Psoas muscle (tissue), 8 donors: Measurements from ENCODE around the gene MAP1B. TPM values are rescaled to one million over a fixed set of nuclear protein-coding genes. Genes with fewer than 3 reads are reported as not detected.

Source experiments
- ATAC-seq, 4 donors: fragments of 200-7000 bp; cut with Tn5 transposase; one replicate each; pipeline ENCODE4 v1.9.1; 2020; ENCODE audit warnings: moderate library complexity in 3 of 4, mild to moderate bottlenecking in 2 of 4
- DNase-seq, 2 donors: peaks; one replicate each; pipeline ENCODE4 v3.0.0-alpha.2; 2020
- H3K27ac ChIP-seq: fragments of 200-600 bp; one replicate; pipeline ENCODE4 v1.8.0; 2022
- H3K27me3 ChIP-seq, 3 donors: fragments of 200-600 bp in 1 of 3; one replicate each; pipeline versions ENCODE4 v1.6.1 to v1.8.0; 2013 to 2022; ENCODE audit warnings: low read length in 2 of 3, mild to moderate bottlenecking in 2 of 3, moderate library complexity in 1 of 3; ENCODE audit not compliant: insufficient read depth in 3 of 3
- H3K36me3 ChIP-seq, 2 donors: fragments of 200-600 bp in 1 of 2; one replicate each; pipeline versions ENCODE4 v1.6.1 to v1.8.0; 2013 to 2022; ENCODE audit warnings: low read depth in 1 of 2, mild to moderate bottlenecking in 1 of 2, moderate library complexity in 1 of 2; ENCODE audit not compliant: insufficient read depth in 1 of 2
- H3K4me1 ChIP-seq: fragments of 200-600 bp; one replicate; pipeline ENCODE4 v1.8.0; 2022
- H3K4me3 ChIP-seq: fragments of 200-600 bp; one replicate; pipeline ENCODE4 v1.8.0; 2022; ENCODE audit warnings: mild to moderate bottlenecking
- H3K9me3 ChIP-seq: fragments of 200-600 bp; one replicate; pipeline ENCODE4 v1.8.0; 2022
- WGBS, 3 donors: extraction: QIAGEN DNeasy Blood & Tissue Kit; methylation state at CpG; one replicate each; pipeline versions ENCODE4 v1.1.6 to v1.1.7; 2013; 5-methylcytosine and 5-hydroxymethylcytosine counted together
- intact Hi-C, 2 donors: fragments of 100-400 bp; cut with DNase I; formaldehyde crosslinking; loops; one replicate each; pipeline versions ENCODE4 v1.11.0 to v1.14.2; 2022
- polyA plus RNA-seq, 3 donors: library from polyadenylated mRNA; stranded (reverse); fragments of 200-250 nt; gene quantifications; one replicate each; pipeline ENCODE4 v1.2.3, GENCODE V29; 2013
- total RNA-seq, 4 donors: library from RNA; stranded (reverse); fragmentation: NEBNext Ultra II Directional in 2 of 4; extraction: Animal tissue kit (Norgen Biotek cat#: 25700) in 2 of 4; gene quantifications; one replicate each; pipeline versions ENCODE4 v1.2.1 to v1.2.4, GENCODE V29; 2021 to 2023
- TF ChIP-seq, protein P1 (sequence below): fragments of 200-600 bp; IDR thresholded peaks from one replicate; pipeline ENCODE4 v1.8.0; 2022; ENCODE audit warnings: antibody characterized with exemption
- donor health status: healthy with polysubstance abuse.
- donor health status: DM: no; HTN: no; CAD: no; lungs with moderate emphysema.
- donor health status: Bipolar disorder and iron deficiency.
- donor health status: healthy.
- donor health status: DM: yes; HTN: yes; CAD: no.
- donor health status: DM: no; HTN: no; CAD: no.
- donor health status: DM: no; HTN: no; CAD: no.
- donor health status: DM: yes; HTN: yes; CAD: no.

Gene MAP1B
- total and polyA plus RNA-seq, 7 donors: 1.1 to 20.2 (median 8.5) TPM

DNA sequence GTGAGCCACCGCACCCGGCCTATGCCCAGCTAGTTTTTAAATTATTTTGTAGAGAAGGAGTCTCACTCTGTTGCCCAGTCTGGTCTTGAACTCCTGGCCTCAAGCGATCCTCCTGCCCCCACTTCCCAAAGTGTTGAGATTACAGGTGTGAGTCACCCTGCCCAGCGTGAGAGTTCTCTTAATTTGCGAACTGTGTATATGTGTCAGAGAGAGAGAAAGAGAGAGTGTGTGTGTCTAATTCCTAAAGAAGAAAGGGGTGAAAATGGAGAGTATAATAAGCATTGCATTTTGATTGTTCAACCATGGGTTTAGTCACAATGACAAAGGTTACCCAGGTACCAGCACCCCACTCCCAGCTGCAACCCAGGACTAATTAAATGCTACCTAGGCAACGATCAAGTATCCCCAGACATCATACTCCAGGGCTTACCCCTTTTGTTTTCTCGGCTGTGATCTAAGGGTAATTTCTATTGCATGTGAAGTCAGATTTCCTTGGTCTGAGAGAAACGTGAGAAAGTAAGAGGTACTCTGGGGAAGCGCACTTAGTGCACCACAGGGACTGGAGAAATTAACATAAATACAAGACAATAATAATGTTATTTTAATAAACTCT, 16.6 kb downstream of the MAP1B start:
- Histone ChIP-seq H3K36me3 (no peaks in the 10 kb centered on the region), H3K27me3 (peaks cover 0 to 4% (median 4%) of the 10 kb centered on the region in 3 donors), H3K27ac (no peak overlapping the region), H3K4me3 (no peak overlapping the region), H3K9me3 (no peaks in the 10 kb centered on the region), H3K4me1 (no peaks in the 10 kb centered on the region)
- intact Hi-C loops: loop anchor here in 1 of 2 donors (10.0 kb wide), 1 partner anchor 339 kb away; no protein-coding TSS in a partner anchor
- DNase-seq (no peak), ATAC-seq (no peak)
- WGBS, 3 donors: 91 to 94% (median 93%) methylated on average over 9 of the region's 9 CpGs
- TF ChIP-seq, protein P1, sequence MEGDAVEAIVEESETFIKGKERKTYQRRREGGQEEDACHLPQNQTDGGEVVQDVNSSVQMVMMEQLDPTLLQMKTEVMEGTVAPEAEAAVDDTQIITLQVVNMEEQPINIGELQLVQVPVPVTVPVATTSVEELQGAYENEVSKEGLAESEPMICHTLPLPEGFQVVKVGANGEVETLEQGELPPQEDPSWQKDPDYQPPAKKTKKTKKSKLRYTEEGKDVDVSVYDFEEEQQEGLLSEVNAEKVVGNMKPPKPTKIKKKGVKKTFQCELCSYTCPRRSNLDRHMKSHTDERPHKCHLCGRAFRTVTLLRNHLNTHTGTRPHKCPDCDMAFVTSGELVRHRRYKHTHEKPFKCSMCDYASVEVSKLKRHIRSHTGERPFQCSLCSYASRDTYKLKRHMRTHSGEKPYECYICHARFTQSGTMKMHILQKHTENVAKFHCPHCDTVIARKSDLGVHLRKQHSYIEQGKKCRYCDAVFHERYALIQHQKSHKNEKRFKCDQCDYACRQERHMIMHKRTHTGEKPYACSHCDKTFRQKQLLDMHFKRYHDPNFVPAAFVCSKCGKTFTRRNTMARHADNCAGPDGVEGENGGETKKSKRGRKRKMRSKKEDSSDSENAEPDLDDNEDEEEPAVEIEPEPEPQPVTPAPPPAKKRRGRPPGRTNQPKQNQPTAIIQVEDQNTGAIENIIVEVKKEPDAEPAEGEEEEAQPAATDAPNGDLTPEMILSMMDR: no peak

DNA sequence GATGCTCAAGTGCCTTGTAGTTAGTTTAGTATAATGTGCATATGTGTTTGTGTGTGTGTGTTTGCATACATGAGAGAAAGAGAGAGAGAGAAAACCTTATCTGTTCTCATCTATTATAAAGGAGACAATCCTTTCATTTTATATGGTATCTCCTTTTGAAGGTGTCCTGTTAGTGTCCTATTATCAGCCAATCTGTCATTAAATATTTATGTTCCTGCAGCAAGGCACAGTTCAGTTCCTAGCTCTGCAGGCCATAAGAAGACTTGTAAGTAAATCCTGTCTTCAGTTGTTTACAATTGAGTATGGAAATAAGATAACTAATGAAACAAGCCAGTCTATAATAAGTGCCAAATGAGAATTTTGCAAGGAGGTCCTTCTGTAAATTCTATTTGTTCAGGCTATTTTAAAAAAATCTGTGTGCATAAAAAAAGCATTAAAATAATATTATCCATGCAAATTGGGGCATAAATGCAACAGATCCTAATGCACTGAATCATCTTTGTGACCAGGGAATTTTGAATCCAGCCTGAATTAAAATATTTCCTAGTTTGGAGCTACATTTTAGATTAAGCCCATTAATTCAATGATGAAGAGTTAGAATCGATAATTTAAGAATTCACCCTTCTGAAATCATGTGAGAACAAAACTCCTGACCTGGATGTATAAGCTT, 18.1 kb downstream of the MAP1B start:
- ATAC-seq: no peak
- Histone ChIP-seq H3K4me1 (no peaks in the 10 kb centered on the region), H3K27me3 (peaks cover 0 to 4% (median 0%) of the 10 kb centered on the region in 3 donors), H3K4me3 (no peak overlapping the region), H3K36me3 (no peaks in the 10 kb centered on the region), H3K9me3 (no peaks in the 10 kb centered on the region), H3K27ac (no peak overlapping the region)
- TF ChIP-seq, protein P1: no peak
- intact Hi-C loops: loop anchor here in 1 of 2 donors (10.0 kb wide), 1 partner anchor 341 kb away; no protein-coding TSS in a partner anchor
- no peak for DNase-seq
- 34 to 57% (median 44%) methylated on average over 1 of the region's 1 CpG for WGBS, 3 donors

DNA sequence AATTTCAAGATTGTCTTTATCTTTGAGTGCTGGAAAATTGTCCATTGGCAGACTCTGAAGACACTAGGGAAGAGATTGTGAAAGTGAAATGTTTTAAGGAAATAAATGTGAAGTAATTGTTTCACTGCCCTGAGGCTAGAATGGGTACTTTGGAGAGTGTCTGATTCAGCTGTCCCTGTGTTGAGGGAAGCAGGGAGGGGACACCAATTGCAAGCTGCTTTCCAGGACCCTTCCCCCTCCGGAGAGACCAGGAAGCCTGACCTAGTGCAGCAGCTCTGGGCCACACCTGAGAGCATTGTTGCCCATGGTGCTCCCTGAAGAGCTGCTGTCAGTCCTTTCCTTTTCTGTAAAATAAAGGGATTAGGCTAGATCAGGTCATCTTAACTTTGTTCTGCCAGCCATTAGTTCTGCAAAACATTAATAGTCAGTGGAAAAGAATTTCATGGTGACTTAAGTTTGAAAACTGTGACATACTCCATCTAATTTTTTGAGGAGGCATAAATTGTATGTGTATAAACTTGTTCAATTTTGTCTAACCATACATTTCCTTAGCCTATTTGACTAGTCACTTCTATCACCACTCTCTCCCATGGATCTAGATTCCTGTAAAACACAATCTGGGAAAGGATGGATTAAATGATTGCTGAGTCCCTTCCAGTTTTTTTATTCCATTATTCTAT, 18.8 kb downstream of the MAP1B start:
- H3K9me3 ChIP-seq: no peaks in the 10 kb centered on the region
- no peaks in the 10 kb centered on the region for H3K4me1 ChIP-seq
- 0% methylated on average over 1 of the region's 1 CpG for WGBS, 3 donors

DNA sequence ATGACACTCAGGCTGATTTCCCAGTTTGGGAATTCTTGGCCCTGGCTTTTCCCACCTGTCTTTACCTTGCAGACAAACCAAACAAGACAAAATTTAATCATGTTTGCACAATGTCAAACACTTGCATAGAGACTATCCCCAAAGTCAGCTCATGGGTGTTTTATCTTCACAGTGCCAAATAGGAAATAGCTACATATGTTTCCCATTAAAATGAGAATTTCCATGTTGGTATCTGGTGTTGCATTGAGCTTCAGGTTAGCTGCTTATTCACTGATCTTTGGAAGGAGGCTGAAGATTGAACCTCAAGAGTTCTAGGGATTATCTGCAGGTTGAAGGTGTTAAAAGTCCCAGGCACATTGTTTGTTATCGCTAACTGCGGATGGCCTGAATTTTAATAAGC, 19.5 kb downstream of the MAP1B start:
- Histone ChIP-seq H3K27me3 (peaks cover 0 to 4% (median 0%) of the 10 kb centered on the region in 3 donors), H3K4me3 (no peak overlapping the region), H3K9me3 (no peaks in the 10 kb centered on the region), H3K4me1 (no peaks in the 10 kb centered on the region), H3K27ac (no peak overlapping the region), H3K36me3 (no peaks in the 10 kb centered on the region)
- 92 to 98% (median 97%) methylated on average over 2 of the region's 2 CpGs for WGBS, 3 donors
- DNase-seq (no peak), ATAC-seq (no peak)
- TF ChIP-seq, protein P1: no peak
- intact Hi-C loops: loop anchor here in 1 of 2 donors (10.0 kb wide), 1 partner anchor 342 kb away; no protein-coding TSS in a partner anchor

More for the DNA sequence above, 18.8 kb downstream of the MAP1B start:
- peak in 1 of 4 donors; percentile 45 for ATAC-seq
- Histone ChIP-seq H3K27ac (no peak overlapping the region), H3K4me3 (no peak overlapping the region), H3K27me3 (peaks cover 0 to 4% (median 0%) of the 10 kb centered on the region in 3 donors), H3K36me3 (no peaks in the 10 kb centered on the region)
- intact Hi-C loops: loop anchor here in 1 of 2 donors (10.0 kb wide), 1 partner anchor 341 kb away; no protein-coding TSS in a partner anchor
- TF ChIP-seq, protein P1: no peak
- no peak for DNase-seq
